ENCODE measurements around the gene CRADD.

DNA sequence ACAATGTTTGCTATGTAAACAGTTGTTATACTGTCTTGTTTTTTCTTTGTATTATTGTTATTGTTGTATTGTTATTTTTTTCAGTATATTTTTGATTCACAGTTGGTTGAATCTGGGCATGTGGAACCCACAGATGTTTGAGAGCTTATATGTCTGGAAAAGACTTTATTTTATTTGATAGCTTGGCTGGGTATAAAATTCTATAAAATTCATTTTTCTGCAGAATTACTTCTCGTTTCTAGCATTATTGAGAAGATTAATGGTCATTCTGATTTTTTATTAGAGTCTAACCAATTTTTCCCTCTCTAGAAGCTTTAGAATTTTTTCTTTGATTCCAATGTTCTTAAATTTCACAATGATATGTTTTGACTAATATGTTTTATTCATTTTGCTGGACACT lies 188.6 kb downstream of the CRADD start:
- no peak for TF ChIP-seq FOXP2 (optimal IDR thresholded peaks at IDR 0.05; ENCODE audit: control extremely low read depth, extremely low read length, insufficient read depth)
- no peak for TF ChIP-seq POLR2AphosphoS5 (IDR thresholded peaks at IDR 0.05; ENCODE audit: borderline replicate concordance, low read depth, low read length)
